Mucosa of descending colon (tissue), 3 donors: ENCODE measurements around the gene DIPK2B. TPM values are rescaled to one million over a fixed set of nuclear protein-coding genes. Genes with fewer than 3 reads are reported as not detected.

Experiments
- ATAC-seq: fragments of 200-7000 bp; cut with Tn5 transposase; one replicate; pipeline ENCODE4 v1.9.1; 2020; ENCODE audit warnings: mild to moderate bottlenecking, moderate library complexity
- DNase-seq, 3 donors: peaks; one replicate each; pipeline ENCODE4 v3.0.0-alpha.2; 2020
- H3K36me3 ChIP-seq: fragments of 200-600 bp; one replicate; pipeline ENCODE4 v1.8.0; 2021; ENCODE audit warnings: low read depth, mild to moderate bottlenecking
- H3K4me1 ChIP-seq: fragments of 200-600 bp; one replicate; pipeline ENCODE4 v1.8.0; 2021; ENCODE audit warnings: low read depth, mild to moderate bottlenecking
- H3K4me3 ChIP-seq: fragments of 200-600 bp; one replicate; pipeline ENCODE4 v1.8.0; 2021; ENCODE audit warnings: mild to moderate bottlenecking
- H3K9me3 ChIP-seq: fragments of 200-600 bp; one replicate; pipeline ENCODE4 v1.8.0; 2021; ENCODE audit warnings: mild to moderate bottlenecking
- intact Hi-C, 2 donors: fragments of 100-400 bp; cut with DNase I in 1 of 2; cut with micrococcal nuclease in 1 of 2; formaldehyde crosslinking; loops; one replicate each; pipeline versions ENCODE4 v1.11.0 to v1.11.1; 2022; cut with DNase I, micrococcal nuclease
- long read RNA-seq, 2 donors: library from polyadenylated mRNA; unstranded; transcript quantifications; one replicate each; pipeline ENCODE4 v2.0.0, GENCODE V29; 2019 to 2021
- total RNA-seq, 3 donors: library from RNA; stranded (reverse); fragmentation: NEBNext Ultra II Directional in 2 of 3; extraction: Animal tissue kit (Norgen Biotek cat#: 25700) in 2 of 3; gene quantifications; one replicate each; pipeline versions ENCODE4 v1.2.1 to v1.2.4, GENCODE V29; 2021 to 2023
- TF ChIP-seq, protein P1 (sequence below): fragments of 200-600 bp; IDR thresholded peaks from one replicate; pipeline ENCODE4 v1.8.0; 2022; ENCODE audit warnings: antibody characterized with exemption, mild to moderate bottlenecking
- donor health status: DM: no; HTN: no; CAD: no; lungs with moderate emphysema.
- donor health status: DM: no; HTN: no; CAD: no.
- donor health status: DM: no; HTN: yes; CAD: no.

Gene DIPK2B, protein sequence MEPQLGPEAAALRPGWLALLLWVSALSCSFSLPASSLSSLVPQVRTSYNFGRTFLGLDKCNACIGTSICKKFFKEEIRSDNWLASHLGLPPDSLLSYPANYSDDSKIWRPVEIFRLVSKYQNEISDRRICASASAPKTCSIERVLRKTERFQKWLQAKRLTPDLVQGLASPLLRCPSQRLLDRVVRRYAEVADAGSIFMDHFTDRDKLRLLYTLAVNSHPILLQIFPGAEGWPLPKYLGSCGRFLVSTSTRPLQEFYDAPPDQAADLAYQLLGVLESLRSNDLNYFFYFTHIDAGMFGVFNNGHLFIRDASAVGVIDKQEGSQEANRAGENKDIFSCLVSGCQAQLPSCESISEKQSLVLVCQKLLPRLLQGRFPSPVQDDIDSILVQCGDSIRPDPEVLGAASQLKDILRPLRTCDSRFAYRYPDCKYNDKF
- 1 to 10 TPM; 1.9 to 6.4 (median 5.4) TPM for total RNA-seq
- long read RNA-seq, donor 1, full-length matches to known transcripts: 4 of 6 reads
- long read RNA-seq, donor 1, partial matches to known transcripts: 0 of 6 reads
- long read RNA-seq, donor 1, other reads (novel, unspliced or antisense): 2 of 6 reads
- long read RNA-seq, donor 2, partial matches to known transcripts: 0 of 2 reads
- long read RNA-seq, donor 2, other reads (novel, unspliced or antisense): 1 of 2 reads

DNA sequence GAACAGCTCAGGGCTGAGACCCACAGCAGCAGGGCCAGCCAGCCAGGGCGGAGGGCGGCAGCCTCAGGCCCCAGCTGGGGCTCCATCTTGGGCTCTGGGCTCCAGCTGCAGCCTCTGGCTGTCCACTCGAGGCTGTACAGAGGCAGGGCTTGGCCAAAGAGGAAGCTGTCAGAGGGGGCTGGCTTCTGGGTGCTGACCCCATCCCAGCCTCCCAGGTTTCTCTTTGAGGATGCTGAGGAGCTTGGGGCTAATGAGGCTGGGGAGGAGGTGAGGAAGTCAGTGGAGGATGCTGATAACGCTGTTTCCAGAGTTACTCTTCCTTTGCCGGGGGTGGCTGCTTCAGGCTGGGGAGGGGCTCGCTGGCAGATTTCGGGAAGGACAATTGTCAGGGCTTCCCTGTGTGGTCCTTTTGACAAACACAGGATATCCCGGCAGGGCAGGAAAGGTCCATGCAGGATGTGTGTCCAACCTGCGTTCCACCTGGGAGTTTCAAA, at the start of gene DIPK2B:
Gene DIPK2B (minus strand): TSS at position 136 of the 494 bp plus-strand sequence. CDS start 50 bp downstream, at position 86.
- no peak for DNase-seq
- TF ChIP-seq, protein P1, sequence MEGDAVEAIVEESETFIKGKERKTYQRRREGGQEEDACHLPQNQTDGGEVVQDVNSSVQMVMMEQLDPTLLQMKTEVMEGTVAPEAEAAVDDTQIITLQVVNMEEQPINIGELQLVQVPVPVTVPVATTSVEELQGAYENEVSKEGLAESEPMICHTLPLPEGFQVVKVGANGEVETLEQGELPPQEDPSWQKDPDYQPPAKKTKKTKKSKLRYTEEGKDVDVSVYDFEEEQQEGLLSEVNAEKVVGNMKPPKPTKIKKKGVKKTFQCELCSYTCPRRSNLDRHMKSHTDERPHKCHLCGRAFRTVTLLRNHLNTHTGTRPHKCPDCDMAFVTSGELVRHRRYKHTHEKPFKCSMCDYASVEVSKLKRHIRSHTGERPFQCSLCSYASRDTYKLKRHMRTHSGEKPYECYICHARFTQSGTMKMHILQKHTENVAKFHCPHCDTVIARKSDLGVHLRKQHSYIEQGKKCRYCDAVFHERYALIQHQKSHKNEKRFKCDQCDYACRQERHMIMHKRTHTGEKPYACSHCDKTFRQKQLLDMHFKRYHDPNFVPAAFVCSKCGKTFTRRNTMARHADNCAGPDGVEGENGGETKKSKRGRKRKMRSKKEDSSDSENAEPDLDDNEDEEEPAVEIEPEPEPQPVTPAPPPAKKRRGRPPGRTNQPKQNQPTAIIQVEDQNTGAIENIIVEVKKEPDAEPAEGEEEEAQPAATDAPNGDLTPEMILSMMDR: no peak
- Histone ChIP-seq H3K4me3 (no peak within 1 kb of the TSS), H3K4me1 (no peaks in the 10 kb centered on the region), H3K36me3 (no peaks in the 10 kb centered on the region), H3K9me3 (no peaks in the 10 kb centered on the region)
- intact Hi-C loops: no loop called here
- no peak for ATAC-seq

DNA sequence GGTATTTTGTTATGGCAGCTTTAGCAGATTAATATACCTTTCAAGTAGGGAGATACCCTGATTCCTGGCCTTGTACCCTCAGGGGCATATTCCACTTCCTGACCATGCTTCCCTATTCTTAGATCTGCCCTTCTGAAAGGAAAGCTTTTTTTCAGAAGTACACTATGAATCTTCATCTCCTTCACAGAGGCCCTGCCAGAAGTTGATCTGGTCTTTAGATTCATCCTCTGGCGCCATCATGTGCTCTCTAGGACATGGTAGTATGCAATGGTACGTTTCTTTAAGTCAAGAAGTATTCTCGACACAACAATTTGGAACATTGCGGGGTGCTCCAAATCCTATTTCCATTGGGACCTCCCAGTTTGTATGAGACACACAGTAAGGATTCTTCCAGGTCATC, 39.6 kb upstream of the DIPK2B start:
- no peaks in the 10 kb centered on the region for H3K36me3 ChIP-seq
- intact Hi-C loops: no loop called here
- no peak overlapping the region for H3K4me3 ChIP-seq
- ATAC-seq (no peak), DNase-seq (no peak)
- no peaks in the 10 kb centered on the region for H3K4me1 ChIP-seq
- no peaks in the 10 kb centered on the region for H3K9me3 ChIP-seq
- TF ChIP-seq, protein P1: no peak

DNA sequence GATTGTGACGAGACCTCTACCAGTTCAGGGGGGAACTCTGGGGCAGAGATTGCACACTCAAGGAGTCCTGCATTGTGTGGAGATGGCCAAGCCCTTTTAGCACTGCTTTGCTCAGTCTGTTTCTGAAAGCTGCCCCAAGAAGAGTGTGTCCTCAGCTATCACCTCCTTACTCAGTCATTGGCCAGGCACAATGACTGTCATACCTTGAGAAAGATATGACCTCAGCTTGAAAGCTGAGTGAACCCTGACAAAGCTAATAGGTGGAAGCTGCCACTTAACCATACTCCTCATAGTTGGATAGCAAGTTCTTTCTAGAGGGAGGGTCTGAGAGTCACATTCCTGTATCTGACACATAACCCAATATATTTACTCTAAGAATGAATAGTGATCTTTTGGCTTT, 37.8 kb upstream of the DIPK2B start:
- Histone ChIP-seq H3K36me3 (no peaks in the 10 kb centered on the region), H3K4me3 (no peak overlapping the region), H3K4me1 (no peaks in the 10 kb centered on the region), H3K9me3 (no peaks in the 10 kb centered on the region)
- DNase-seq: no peak
- TF ChIP-seq, protein P1: no peak
- ATAC-seq: no peak
- intact Hi-C loops: no loop called here

DNA sequence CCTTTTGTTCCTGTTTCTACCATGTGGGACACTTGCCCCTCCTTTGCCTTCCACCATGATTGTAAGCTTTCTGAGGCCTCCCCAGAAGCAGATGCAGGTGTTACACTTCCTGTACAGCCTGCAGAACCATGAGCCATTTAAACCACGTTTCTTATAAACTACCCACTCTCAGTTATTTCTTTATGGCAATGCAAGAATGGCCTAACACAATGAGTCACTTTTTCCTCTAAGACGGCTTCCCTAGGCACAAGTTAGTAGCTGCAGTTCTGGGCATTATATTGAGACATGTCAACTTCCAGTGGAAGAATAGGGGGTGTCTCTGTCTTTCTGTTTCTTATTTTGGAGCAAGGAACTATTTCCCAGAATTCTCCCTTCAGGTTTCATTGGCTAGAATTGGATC, 32.9 kb upstream of the DIPK2B start:
- H3K9me3 ChIP-seq: no peaks in the 10 kb centered on the region
- no peak overlapping the region for H3K4me3 ChIP-seq
- intact Hi-C loops: no loop called here
- H3K4me1 ChIP-seq: no peaks in the 10 kb centered on the region
- no peaks in the 10 kb centered on the region for H3K36me3 ChIP-seq
- ATAC-seq (no peak), DNase-seq (no peak)
- TF ChIP-seq, protein P1: no peak

DNA sequence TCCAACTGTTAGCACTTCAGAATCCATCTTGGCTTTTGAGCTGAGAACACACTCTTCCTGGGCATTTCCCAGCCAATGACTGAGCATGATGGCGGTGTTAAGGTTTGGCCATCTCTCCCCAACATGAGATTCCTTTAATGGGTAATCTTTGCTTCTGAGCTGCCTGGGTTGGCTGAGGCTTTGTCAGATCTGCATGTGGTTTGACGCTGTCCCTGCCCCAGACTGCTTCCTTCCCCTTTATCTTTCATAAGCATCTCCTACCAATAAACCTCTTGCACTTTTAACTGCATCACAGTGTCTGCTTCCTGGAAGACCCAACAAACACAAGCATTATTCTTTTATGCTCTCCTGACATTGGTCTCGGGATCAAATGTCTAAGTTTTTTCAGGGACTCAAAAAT, 31.5 kb upstream of the DIPK2B start:
- DNase-seq (no peak), ATAC-seq (no peak)
- H3K4me1 ChIP-seq: no peaks in the 10 kb centered on the region
- no peak overlapping the region for H3K4me3 ChIP-seq
- no peaks in the 10 kb centered on the region for H3K9me3 ChIP-seq
- TF ChIP-seq, protein P1: no peak
- intact Hi-C loops: no loop called here
- H3K36me3 ChIP-seq: no peaks in the 10 kb centered on the region
